ENCODE results near the gene FAM25A. TPM values are rescaled to one million over a fixed set of nuclear protein-coding genes. Genes with fewer than 3 reads are reported as not detected.

Gene FAM25A
- total RNA-seq, 1 experiment from 2014 or later = not detected

DNA sequence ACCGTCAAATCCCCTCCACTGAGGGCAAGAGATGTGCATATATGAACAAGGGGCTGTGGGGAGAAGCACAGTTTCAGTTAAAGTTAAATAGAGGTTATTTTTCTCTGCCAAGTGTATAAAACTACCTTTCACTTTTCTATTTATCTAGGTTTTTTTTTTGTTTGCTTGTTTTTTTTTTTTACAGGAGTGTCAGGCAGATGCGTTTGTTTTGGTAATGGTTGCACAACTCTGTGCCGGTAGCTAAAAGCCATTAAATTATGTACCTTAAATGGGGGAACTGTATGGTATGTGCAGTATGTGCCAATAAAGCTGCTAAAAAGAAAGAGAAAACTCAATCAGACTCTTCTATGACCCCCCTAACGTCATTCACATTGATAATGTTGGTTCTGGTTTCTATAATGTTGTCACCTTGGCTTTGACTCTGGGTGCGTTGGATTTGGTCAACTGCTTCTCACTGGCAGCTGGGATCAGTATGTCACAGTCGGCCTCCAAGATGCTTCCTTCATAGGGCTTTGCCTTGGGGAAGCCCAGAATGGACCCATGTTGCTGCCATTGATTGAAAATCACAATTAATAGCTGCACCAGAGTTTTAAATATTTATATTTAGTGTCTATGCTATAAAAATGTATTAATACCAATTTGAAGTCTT, 40.3 kb downstream of the FAM25A start:
- intact Hi-C loops (cut with micrococcal nuclease; ENCODE audit: unreplicated experiment) = no loop called here
- in situ Hi-C loops (cut with HindIII; ENCODE audit: low pct_unique_long_range_greater_than_20kb, low sequenced_read_pairs) = no loop called here
- no peaks in the 10 kb centered on the region for H3K9me3 ChIP-seq (ENCODE audit: control insufficient read depth, insufficient read depth, low read depth, low read length)
- no peak for ATAC-seq
- DNase-seq (ENCODE audit: low read depth, low spot score) = no peak
- no peaks in the 10 kb centered on the region for H3K4me1 ChIP-seq (ENCODE audit: control insufficient read depth, insufficient read depth, low read length)
- TF ChIP-seq SIN3A (IDR thresholded peaks at IDR 0.05; ENCODE audit: borderline replicate concordance, insufficient read depth, low read depth, low read length) (no peak), POLR2AphosphoS5 (IDR thresholded peaks at IDR 0.05; ENCODE audit: low read depth, low read length) (no peak), TCF7L2 (IDR thresholded peaks at IDR 0.05; ENCODE audit: low read depth, low read length) (no peak)
- TF ChIP-seq, protein P1, sequence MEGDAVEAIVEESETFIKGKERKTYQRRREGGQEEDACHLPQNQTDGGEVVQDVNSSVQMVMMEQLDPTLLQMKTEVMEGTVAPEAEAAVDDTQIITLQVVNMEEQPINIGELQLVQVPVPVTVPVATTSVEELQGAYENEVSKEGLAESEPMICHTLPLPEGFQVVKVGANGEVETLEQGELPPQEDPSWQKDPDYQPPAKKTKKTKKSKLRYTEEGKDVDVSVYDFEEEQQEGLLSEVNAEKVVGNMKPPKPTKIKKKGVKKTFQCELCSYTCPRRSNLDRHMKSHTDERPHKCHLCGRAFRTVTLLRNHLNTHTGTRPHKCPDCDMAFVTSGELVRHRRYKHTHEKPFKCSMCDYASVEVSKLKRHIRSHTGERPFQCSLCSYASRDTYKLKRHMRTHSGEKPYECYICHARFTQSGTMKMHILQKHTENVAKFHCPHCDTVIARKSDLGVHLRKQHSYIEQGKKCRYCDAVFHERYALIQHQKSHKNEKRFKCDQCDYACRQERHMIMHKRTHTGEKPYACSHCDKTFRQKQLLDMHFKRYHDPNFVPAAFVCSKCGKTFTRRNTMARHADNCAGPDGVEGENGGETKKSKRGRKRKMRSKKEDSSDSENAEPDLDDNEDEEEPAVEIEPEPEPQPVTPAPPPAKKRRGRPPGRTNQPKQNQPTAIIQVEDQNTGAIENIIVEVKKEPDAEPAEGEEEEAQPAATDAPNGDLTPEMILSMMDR (IDR thresholded peaks at IDR 0.05) = no peak
- TF ChIP-seq, protein P2, sequence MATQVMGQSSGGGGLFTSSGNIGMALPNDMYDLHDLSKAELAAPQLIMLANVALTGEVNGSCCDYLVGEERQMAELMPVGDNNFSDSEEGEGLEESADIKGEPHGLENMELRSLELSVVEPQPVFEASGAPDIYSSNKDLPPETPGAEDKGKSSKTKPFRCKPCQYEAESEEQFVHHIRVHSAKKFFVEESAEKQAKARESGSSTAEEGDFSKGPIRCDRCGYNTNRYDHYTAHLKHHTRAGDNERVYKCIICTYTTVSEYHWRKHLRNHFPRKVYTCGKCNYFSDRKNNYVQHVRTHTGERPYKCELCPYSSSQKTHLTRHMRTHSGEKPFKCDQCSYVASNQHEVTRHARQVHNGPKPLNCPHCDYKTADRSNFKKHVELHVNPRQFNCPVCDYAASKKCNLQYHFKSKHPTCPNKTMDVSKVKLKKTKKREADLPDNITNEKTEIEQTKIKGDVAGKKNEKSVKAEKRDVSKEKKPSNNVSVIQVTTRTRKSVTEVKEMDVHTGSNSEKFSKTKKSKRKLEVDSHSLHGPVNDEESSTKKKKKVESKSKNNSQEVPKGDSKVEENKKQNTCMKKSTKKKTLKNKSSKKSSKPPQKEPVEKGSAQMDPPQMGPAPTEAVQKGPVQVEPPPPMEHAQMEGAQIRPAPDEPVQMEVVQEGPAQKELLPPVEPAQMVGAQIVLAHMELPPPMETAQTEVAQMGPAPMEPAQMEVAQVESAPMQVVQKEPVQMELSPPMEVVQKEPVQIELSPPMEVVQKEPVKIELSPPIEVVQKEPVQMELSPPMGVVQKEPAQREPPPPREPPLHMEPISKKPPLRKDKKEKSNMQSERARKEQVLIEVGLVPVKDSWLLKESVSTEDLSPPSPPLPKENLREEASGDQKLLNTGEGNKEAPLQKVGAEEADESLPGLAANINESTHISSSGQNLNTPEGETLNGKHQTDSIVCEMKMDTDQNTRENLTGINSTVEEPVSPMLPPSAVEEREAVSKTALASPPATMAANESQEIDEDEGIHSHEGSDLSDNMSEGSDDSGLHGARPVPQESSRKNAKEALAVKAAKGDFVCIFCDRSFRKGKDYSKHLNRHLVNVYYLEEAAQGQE (IDR thresholded peaks at IDR 0.05; ENCODE audit: insufficient read depth in 1 of 2, low read depth in 2 of 2, low read length in 1 of 2) = no peak
- CTCF ChIA-PET = no interaction called here
- H3K27ac ChIP-seq (ENCODE audit: low read length) = no peak overlapping the region
- POLR2A ChIA-PET = no interaction called here
- no peaks in the 10 kb centered on the region for H3K27me3 ChIP-seq (ENCODE audit: control insufficient read depth, insufficient read depth, low read length)
- H3K4me3 ChIP-seq (ENCODE audit: low read depth in 2 of 2, low read length in 2 of 2) = no peak overlapping the region
- peaks cover 24% of the 10 kb centered on the region for H3K36me3 ChIP-seq (ENCODE audit: control insufficient read depth, insufficient read depth, low read length)
- BruUV-seq (replicated peaks) = TSS peak; percentile 20

DNA sequence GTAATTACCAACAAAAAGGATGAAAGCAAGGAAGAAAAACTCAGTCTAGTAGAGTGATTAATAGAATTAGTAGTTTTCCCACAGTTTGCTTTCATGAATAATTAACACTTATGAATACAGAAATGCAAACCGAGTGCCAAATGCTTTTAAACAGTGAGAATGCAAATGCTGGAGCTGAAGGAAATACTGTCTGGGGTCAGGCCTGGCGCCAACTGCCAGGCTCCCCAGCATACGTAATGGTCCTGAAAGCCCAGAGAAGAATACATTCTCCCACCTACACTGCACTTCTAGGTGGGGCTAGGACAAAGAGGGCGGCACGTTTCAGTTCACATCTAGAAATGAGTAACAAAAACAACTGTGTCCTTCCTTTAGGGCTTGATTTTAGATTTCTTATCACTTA, 44.6 kb downstream of the FAM25A start:
- ATAC-seq (no peak), DNase-seq (ENCODE audit: low read depth, low spot score) (no peak)
- TF ChIP-seq POLR2AphosphoS5 (IDR thresholded peaks at IDR 0.05; ENCODE audit: low read depth, low read length) = no peak
- TF ChIP-seq, protein P1 (IDR thresholded peaks at IDR 0.05) = no peak
- no peak for TF ChIP-seq SIN3A (IDR thresholded peaks at IDR 0.05; ENCODE audit: borderline replicate concordance, insufficient read depth, low read depth, low read length)
- TF ChIP-seq, protein P2 (IDR thresholded peaks at IDR 0.05; ENCODE audit: insufficient read depth in 1 of 2, low read depth in 2 of 2, low read length in 1 of 2) = no peak
- TF ChIP-seq TCF7L2 (IDR thresholded peaks at IDR 0.05; ENCODE audit: low read depth, low read length) = no peak
- CTCF ChIA-PET = interaction anchor here (0.6 kb wide), 1 partner anchor 134 kb away, joined by 10 read pairs; no protein-coding TSS in a partner anchor
- Histone ChIP-seq H3K36me3 (ENCODE audit: control insufficient read depth, insufficient read depth, low read length) (peaks cover 21% of the 10 kb centered on the region), H3K27ac (ENCODE audit: low read length) (no peak overlapping the region), H3K9me3 (ENCODE audit: control insufficient read depth, insufficient read depth, low read depth, low read length) (no peaks in the 10 kb centered on the region), H3K27me3 (ENCODE audit: control insufficient read depth, insufficient read depth, low read length) (no peaks in the 10 kb centered on the region), H3K4me1 (ENCODE audit: control insufficient read depth, insufficient read depth, low read length) (no peaks in the 10 kb centered on the region), H3K4me3 (ENCODE audit: low read depth in 2 of 2, low read length in 2 of 2) (no peak overlapping the region)
- in situ Hi-C loops (cut with HindIII; ENCODE audit: low pct_unique_long_range_greater_than_20kb, low sequenced_read_pairs) (no loop called here), intact Hi-C loops (cut with micrococcal nuclease; ENCODE audit: unreplicated experiment) (no loop called here)
- no TSS peak for BruUV-seq (replicated peaks)
- POLR2A ChIA-PET = no interaction called here
